Common myeloid progenitor, CD34-positive (primary cell): ENCODE data around the gene TBX5.

Experiments
- CTCF ChIA-PET: fragments of 350-600 bp; sonication (Branson Sonifier 250); formaldehyde crosslinking; loops from one replicate; lab custom pipeline; 2021; ENCODE audit warnings: antibody characterized with exemption; lab: Charles Lee
- POLR2A ChIA-PET: fragments of 350-600 bp; sonication (Branson Sonifier 250); formaldehyde crosslinking; loops from one replicate; lab custom pipeline; 2021; ENCODE audit warnings: antibody characterized with exemption; lab: Charles Lee
- DNase-seq, 3 donors: peaks; one replicate each; pipeline versions ENCODE4 v3.0.0 to v3.0.0-alpha.2; 2013
- H3K27ac ChIP-seq, 2 experiments: 1 replicate in 1 of 2; 2 replicates in 1 of 2; pipeline ENCODE4 v1.7.0; 2013; ENCODE audit warnings: inconsistent platforms in 2 of 2, low read length in 2 of 2, mild to moderate bottlenecking in 2 of 2, low read depth in 1 of 2, moderate library complexity in 1 of 2; ENCODE audit not compliant: severe bottlenecking in 2 of 2, insufficient read depth in 1 of 2, poor library complexity in 1 of 2
- H3K27me3 ChIP-seq, 5 experiments: replicated peaks in 2 of 5; 1 replicate in 3 of 5; 2 replicates in 2 of 5; pipeline versions ENCODE4 v1.6.1 to v1.7.0; 2013; ENCODE audit warnings: low read length in 4 of 5, mild to moderate bottlenecking in 2 of 5, moderate library complexity in 2 of 5, inconsistent platforms in 1 of 5; ENCODE audit not compliant: insufficient read depth in 5 of 5, control insufficient read depth in 4 of 5
- H3K36me3 ChIP-seq, 4 experiments: 1 replicate in 2 of 4; 2 replicates in 2 of 4; pipeline versions ENCODE4 v1.6.1 to v1.7.0; 2013; ENCODE audit warnings: low read length in 3 of 4, control low read depth in 1 of 4, mild to moderate bottlenecking in 1 of 4; ENCODE audit not compliant: control insufficient read depth in 4 of 4, insufficient read depth in 4 of 4
- H3K4me1 ChIP-seq, 4 experiments: 1 replicate in 3 of 4; 2 replicates in 1 of 4; pipeline versions ENCODE4 v1.6.1 to v1.7.1; 2013; ENCODE audit warnings: low read length in 3 of 4, mild to moderate bottlenecking in 3 of 4, control low read depth in 1 of 4, inconsistent platforms in 1 of 4, moderate library complexity in 1 of 4; ENCODE audit not compliant: control insufficient read depth in 4 of 4, insufficient read depth in 4 of 4; ENCODE audit errors: control extremely low read depth in 1 of 4
- H3K4me3 ChIP-seq, 7 experiments: 1 replicate in 4 of 7; 2 replicates in 3 of 7; pipeline versions ENCODE4 v1.5.1 to v1.7.0; 2013; ENCODE audit warnings: mild to moderate bottlenecking in 7 of 7, low read length in 6 of 7, moderate library complexity in 6 of 7, inconsistent platforms in 2 of 7, low read depth in 2 of 7, control low read depth in 1 of 7; ENCODE audit not compliant: insufficient read depth in 4 of 7, control insufficient read depth in 1 of 7; ENCODE audit errors: extremely low read depth in 1 of 7
- H3K9me3 ChIP-seq, 5 experiments: 1 replicate in 4 of 5; 2 replicates in 1 of 5; pipeline versions ENCODE4 v1.6.1 to v1.7.1; 2013; ENCODE audit warnings: low read length in 4 of 5, mild to moderate bottlenecking in 2 of 5, inconsistent platforms in 1 of 5, low read depth in 1 of 5, moderate library complexity in 1 of 5; ENCODE audit not compliant: control insufficient read depth in 4 of 5, insufficient read depth in 2 of 5; ENCODE audit errors: control extremely low read depth in 1 of 5
- WGBS: methylation state at CpG from one replicate; pipeline ENCODE4 v1.1.5; 2013; ENCODE audit not compliant: insufficient coverage; 5-methylcytosine and 5-hydroxymethylcytosine counted together

Gene TBX5

DNA sequence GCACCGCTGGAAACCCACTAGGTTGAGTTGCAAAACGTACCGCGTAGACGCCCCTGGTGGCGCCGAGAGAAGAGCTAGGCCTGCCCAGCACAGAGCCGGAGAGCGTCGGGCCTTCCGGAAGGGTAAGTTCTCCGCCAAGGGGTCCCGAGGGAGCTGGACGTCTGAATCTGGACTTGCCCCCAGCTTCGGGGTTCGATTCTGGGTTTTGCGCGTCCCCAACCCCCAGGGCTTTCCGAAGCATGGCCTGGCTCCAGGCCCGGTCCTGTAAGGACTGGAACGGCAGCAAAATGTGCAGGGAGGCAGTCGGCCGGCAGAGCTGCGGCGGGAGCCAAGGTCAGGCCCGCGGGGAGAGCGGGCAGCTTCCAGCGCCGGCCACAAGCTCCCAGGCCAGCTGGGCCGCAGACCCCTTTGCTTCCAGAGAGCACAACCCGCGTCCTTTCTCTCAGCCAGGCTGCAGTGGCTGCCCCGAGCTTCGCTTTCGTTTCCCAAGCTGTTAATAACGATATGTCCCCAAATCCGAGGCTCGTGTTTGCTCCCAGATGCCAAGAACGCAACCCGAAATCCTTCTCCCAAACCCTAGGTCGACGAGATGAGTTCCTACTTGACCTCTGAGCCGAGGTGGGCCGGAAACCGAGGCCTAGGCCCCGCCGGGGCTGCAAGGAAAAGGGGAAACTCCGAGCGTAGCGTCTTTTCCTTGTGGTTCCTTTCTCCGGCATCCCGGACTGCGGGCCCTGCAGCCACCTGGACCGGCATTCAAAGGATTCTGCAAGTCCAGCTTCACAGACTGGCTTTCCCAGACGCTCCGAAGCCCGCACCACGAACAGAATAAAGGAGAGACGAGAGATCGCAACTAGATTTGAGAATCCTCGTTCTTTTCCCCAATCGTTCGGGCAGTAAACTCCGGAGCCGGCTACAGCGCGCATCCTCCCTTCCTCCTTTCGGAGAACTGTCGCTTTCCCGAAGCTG, 3.2 kb upstream of the TBX5 start:
- Histone ChIP-seq H3K27ac (no peak overlapping the region), H3K9me3 (peaks cover 0 to 10% (median 3%) of the 10 kb centered on the region in 5 experiments), H3K4me3 (peak overlapping the region in 6 of 7 experiments; percentile 18 to 66 (median 46)), H3K27me3 (peaks cover 25 to 100% (median 76%) of the 10 kb centered on the region in 5 experiments), H3K4me1 (peaks cover 0 to 13% (median 5%) of the 10 kb centered on the region in 4 experiments), H3K36me3 (no peaks in the 10 kb centered on the region)
- CTCF ChIA-PET = no interaction called here
- peak in 2 of 3 donors; percentile 46 to 48 for DNase-seq
- WGBS = under 1% methylated on average over 62 of the region's 71 CpGs
- POLR2A ChIA-PET = no interaction called here

DNA sequence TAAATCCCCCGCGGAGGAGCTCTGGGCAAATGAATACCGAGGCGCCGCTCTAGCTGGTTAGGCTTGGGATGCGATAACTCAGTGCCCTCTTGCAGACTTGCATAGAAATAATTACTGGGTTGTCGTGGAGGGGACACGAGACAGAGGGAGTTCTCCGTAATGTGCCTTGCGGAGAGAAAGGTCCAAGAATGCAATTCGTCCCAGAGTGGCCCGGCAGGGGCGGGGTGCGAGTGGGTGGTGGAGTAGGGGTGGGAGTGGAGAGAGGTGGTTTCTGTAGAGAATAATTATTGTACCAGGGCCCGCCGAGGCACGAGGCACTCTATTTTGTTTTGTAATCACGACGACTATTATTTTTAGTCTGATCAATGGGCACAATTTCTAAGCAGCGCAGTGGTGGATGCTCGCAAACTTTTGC, 2.5 kb upstream of the TBX5 start:
- ChIA-PET CTCF (no interaction called here), POLR2A (no interaction called here)
- Histone ChIP-seq H3K4me3 (peak overlapping the region in 3 of 7 experiments; percentile 60 to 66 (median 63)), H3K27ac (no peak overlapping the region), H3K9me3 (peaks cover 0 to 10% (median 3%) of the 10 kb centered on the region in 5 experiments), H3K27me3 (peaks cover 25 to 100% (median 69%) of the 10 kb centered on the region in 5 experiments), H3K4me1 (peaks cover 0 to 13% (median 5%) of the 10 kb centered on the region in 4 experiments), H3K36me3 (no peaks in the 10 kb centered on the region)
- WGBS = 7% methylated on average over 21 of the region's 21 CpGs
- no peak for DNase-seq

- 6% methylated on average over 18 of the region's 31 CpGs for WGBS
- H3K4me3 ChIP-seq = no peak overlapping the region
- H3K9me3 ChIP-seq = peaks cover 0 to 10% (median 3%) of the 10 kb centered on the region in 5 experiments
- H3K27ac ChIP-seq = no peak overlapping the region
- no peaks in the 10 kb centered on the region for H3K36me3 ChIP-seq
- peaks cover 0 to 13% (median 5%) of the 10 kb centered on the region in 4 experiments for H3K4me1 ChIP-seq
- ChIA-PET POLR2A (no interaction called here), CTCF (no interaction called here)
- H3K27me3 ChIP-seq = peaks cover 25 to 100% (median 65%) of the 10 kb centered on the region in 5 experiments
- DNase-seq = no peak
Observed at GRCh38 chr12:114407842-114408411, 2.0 kb upstream of the TBX5 start.

GRCh38 chr12:114406984-114407841, 1.3 kb upstream of the TBX5 start:
- ChIA-PET POLR2A (no interaction called here), CTCF (no interaction called here)
- 16% methylated on average over 8 of the region's 12 CpGs for whole genome bisulfite sequencing

GRCh38 chr12:114406316-114406983, 506 bp upstream of the TBX5 start:
- ChIA-PET POLR2A (no interaction called here), CTCF (no interaction called here)
- peaks cover 27 to 100% (median 62%) of the 10 kb centered on the region in 5 experiments for H3K27me3 ChIP-seq
- no peak for DNase-seq
- under 1% methylated on average over 18 of the region's 24 CpGs for WGBS
- H3K36me3 ChIP-seq = no peaks in the 10 kb centered on the region
- no peak overlapping the region for H3K27ac ChIP-seq
- peaks cover 0 to 10% (median 0%) of the 10 kb centered on the region in 5 experiments for H3K9me3 ChIP-seq
- no peak overlapping the region for H3K4me3 ChIP-seq
- peaks cover 0 to 13% (median 5%) of the 10 kb centered on the region in 4 experiments for H3K4me1 ChIP-seq

More at GRCh38 chr12:114406984-114407841, 1.3 kb upstream of the TBX5 start:
- no peak overlapping the region for H3K27ac ChIP-seq
- H3K27me3 ChIP-seq = peaks cover 27 to 100% (median 64%) of the 10 kb centered on the region in 5 experiments
- peaks cover 0 to 13% (median 5%) of the 10 kb centered on the region in 4 experiments for H3K4me1 ChIP-seq
- DNase-seq = no peak
- no peaks in the 10 kb centered on the region for H3K36me3 ChIP-seq
- H3K4me3 ChIP-seq = no peak overlapping the region
- H3K9me3 ChIP-seq = peaks cover 0 to 10% (median 2%) of the 10 kb centered on the region in 5 experiments

DNA sequence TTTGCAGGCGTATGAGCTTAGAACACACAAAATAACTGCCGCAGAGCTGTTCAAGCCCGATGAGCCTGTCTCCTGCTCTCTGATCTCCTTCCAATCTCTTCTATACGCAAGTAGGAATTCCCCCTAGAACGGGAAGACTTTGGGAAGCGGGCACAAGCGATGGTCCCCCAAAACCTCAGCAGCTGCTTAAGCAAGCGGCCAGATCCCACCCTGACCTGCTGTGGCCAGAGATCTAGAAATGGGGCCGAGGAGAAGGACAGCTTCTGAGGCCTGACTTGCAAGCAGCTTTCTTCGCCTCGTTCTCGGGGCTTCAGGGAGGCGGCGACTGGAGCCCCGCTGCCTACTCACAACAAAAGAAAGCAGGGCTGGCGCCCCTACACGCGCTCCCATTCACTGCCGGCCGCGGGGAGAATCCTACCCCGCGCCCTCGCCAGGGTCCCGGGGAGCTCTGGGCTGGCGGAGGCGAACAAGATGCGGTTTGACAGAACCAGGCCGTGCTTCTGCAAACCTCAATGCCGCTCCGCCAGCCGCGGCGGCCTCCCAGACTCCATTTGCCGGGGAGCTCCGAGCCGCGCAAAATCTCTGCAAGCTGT, 922 bp downstream of the TBX5 start:
- Histone ChIP-seq H3K36me3 (no peaks in the 10 kb centered on the region), H3K27ac (no peak overlapping the region), H3K4me1 (peaks cover 0 to 13% (median 5%) of the 10 kb centered on the region in 4 experiments), H3K27me3 (peaks cover 21 to 100% (median 61%) of the 10 kb centered on the region in 5 experiments), H3K4me3 (no peak overlapping the region), H3K9me3 (peaks cover 0 to 9% (median 0%) of the 10 kb centered on the region in 5 experiments)
- 3% methylated on average over 33 of the region's 38 CpGs for WGBS
- ChIA-PET CTCF (no interaction called here), POLR2A (no interaction called here)
- DNase-seq = no peak
